Measurements from ENCODE around the gene BBS1.

DNA sequence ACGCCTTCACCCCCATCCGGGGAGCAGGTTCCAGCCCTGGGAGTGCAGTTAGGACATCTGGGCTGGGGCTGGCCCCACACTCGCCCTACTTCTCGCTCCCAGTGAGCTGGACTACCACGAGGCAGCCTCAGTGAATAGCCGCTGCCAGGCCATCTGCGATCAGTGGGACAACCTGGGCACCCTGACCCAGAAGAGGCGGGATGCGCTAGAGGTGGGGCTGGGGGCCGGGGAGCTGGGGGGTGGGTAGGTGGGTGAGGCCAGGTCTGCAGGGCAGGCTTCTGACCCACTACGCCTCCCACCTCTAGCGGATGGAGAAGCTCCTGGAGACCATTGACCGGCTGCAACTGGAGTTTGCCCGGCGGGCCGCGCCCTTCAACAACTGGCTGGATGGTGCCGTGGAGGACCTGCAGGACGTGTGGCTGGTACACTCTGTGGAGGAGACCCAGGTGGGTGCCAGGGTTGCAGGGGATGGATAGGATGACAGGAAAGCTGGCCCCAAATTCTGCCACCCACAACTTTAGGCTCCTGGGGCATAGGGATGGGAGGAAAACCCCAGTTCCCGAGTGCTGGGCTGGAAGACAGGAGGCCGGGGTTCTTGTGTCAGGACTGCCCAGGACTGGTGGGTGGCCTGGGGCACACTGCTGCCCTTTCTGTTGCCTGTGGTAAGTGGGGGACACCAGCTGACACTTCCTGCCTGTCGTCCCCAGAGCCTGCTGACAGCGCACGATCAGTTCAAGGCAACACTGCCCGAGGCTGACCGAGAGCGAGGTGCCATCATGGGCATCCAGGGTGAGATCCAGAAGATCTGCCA lies 49.6 kb downstream of the BBS1 start:
- no peak for TF ChIP-seq POLR2A (IDR thresholded peaks at IDR 0.05; ENCODE audit: low read length)
- TF ChIP-seq GATA1 (IDR thresholded peaks at IDR 0.05; ENCODE audit: low read depth, low read length): no peak

All from erythroblast (primary cell).